ENCODE measurements around the gene TRRAP. TPM values are rescaled to one million over a fixed set of nuclear protein-coding genes. Genes with fewer than 3 reads are reported as not detected.

The TRRAP gene
- polyA plus RNA-seq, 1 donor (not counting 4 experiments of a cell fraction or from before 2014, with no cell fraction given) = 6.1 TPM

DNA sequence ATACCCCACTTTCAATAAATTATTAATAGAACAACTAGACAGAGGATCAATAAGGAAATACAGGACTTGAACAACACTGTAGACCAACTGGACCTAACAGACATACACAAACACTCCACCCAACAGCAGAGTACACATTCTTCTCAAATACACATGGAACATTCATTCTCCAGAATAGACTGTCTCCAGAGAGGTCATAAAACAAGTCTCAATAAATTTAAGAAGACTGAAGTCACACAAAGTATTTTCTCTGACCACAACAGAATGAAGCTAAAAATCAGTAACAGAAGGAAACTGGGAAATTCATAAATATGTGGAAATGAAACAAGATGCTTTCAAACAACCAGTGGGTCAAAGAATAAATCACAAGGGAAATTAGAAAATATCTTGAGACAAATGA, 145.7 kb downstream of the TRRAP start:
- Histone ChIP-seq H4K20me1 (ENCODE audit: control insufficient read depth, extremely low read depth, insufficient read depth, low read length) (no peaks in the 10 kb centered on the region), H2AFZ (ENCODE audit: control insufficient read depth, low read length) (no peak overlapping the region), H3K9ac (ENCODE audit: control insufficient read depth, extremely low read depth, insufficient read depth, low read length) (no peak overlapping the region), H3K4me3 (ENCODE audit: control insufficient read depth in 2 of 3, extremely low read depth in 1 of 3, insufficient read depth in 2 of 3, low read depth in 1 of 3, low read length in 3 of 3) (no peak overlapping the region), H3K36me3 (ENCODE audit: control insufficient read depth in 2 of 2, extremely low read depth in 1 of 2, insufficient read depth in 2 of 2, low read length in 2 of 2) (peaks cover 8 to 18% of the 10 kb centered on the region in 2 experiments), H3K9me3 (ENCODE audit: control insufficient read depth, low read depth, low read length) (no peaks in the 10 kb centered on the region), H3K4me2 (ENCODE audit: control insufficient read depth, extremely low read depth, insufficient read depth, low read depth, low read length) (no peak overlapping the region), H3K27me3 (ENCODE audit: control insufficient read depth, extremely low read depth, insufficient read depth, low read length) (no peaks in the 10 kb centered on the region), H3K9me1 (ENCODE audit: control insufficient read depth, extremely low read depth, insufficient read depth, low read length) (no peaks in the 10 kb centered on the region), H3K4me1 (ENCODE audit: control insufficient read depth, extremely low read depth, insufficient read depth, low read length) (no peaks in the 10 kb centered on the region), H3K27ac (ENCODE audit: control insufficient read depth, insufficient read depth, low read length) (no peak overlapping the region), H3K79me2 (ENCODE audit: control insufficient read depth, insufficient read depth, low read length) (no peaks in the 10 kb centered on the region)
- TF ChIP-seq, protein P1, sequence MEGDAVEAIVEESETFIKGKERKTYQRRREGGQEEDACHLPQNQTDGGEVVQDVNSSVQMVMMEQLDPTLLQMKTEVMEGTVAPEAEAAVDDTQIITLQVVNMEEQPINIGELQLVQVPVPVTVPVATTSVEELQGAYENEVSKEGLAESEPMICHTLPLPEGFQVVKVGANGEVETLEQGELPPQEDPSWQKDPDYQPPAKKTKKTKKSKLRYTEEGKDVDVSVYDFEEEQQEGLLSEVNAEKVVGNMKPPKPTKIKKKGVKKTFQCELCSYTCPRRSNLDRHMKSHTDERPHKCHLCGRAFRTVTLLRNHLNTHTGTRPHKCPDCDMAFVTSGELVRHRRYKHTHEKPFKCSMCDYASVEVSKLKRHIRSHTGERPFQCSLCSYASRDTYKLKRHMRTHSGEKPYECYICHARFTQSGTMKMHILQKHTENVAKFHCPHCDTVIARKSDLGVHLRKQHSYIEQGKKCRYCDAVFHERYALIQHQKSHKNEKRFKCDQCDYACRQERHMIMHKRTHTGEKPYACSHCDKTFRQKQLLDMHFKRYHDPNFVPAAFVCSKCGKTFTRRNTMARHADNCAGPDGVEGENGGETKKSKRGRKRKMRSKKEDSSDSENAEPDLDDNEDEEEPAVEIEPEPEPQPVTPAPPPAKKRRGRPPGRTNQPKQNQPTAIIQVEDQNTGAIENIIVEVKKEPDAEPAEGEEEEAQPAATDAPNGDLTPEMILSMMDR (optimal IDR thresholded peaks at IDR 0.05 in 1 of 3, IDR thresholded peaks at IDR 0.05 in 1 of 3, conservative IDR thresholded peaks at IDR 0.05 in 1 of 3; ENCODE audit: extremely low read depth in 1 of 3, insufficient read depth in 2 of 3, low read length in 3 of 3) = no peak
- dilution Hi-C loops (cut with MboI; ENCODE audit: extremely low pct_ligation_motif_present, low sequenced_read_pairs) = no loop called here
- FAIRE-seq = no peak
- no peak for DNase-seq (ENCODE audit: low read depth, low spot score)

DNA sequence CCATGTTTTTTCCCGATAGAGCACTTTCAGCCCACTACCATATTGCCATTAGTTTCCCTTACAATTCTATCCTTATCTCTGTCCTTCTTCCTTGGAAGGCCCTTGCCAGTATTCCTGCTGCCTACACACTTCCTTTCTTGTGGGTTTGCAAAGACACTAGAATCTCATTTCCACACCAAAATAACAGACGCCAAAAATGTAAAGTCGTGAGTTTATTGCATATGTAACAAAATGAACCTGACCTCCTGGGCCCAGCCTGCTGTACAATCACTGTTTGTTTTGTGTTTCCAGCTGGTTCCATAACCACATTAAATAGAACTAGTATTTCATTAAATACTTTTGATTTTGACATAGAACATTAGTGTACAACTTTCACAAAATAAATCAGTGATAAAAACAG, 148.9 kb downstream of the TRRAP start:
- no peak for FAIRE-seq
- peaks cover 23 to 27% of the 10 kb centered on the region in 2 experiments for H3K36me3 ChIP-seq (ENCODE audit: control insufficient read depth in 2 of 2, extremely low read depth in 1 of 2, insufficient read depth in 2 of 2, low read length in 2 of 2)
- dilution Hi-C loops (cut with MboI; ENCODE audit: extremely low pct_ligation_motif_present, low sequenced_read_pairs) = no loop called here

More for the DNA sequence above, 148.9 kb downstream of the TRRAP start:
- no peaks in the 10 kb centered on the region for H3K4me1 ChIP-seq (ENCODE audit: control insufficient read depth, extremely low read depth, insufficient read depth, low read length)
- H3K9me3 ChIP-seq (ENCODE audit: control insufficient read depth, low read depth, low read length) = no peaks in the 10 kb centered on the region
- H3K9me1 ChIP-seq (ENCODE audit: control insufficient read depth, extremely low read depth, insufficient read depth, low read length) = no peaks in the 10 kb centered on the region
- H3K27me3 ChIP-seq (ENCODE audit: control insufficient read depth, extremely low read depth, insufficient read depth, low read length) = no peaks in the 10 kb centered on the region
- H3K4me2 ChIP-seq (ENCODE audit: control insufficient read depth, extremely low read depth, insufficient read depth, low read depth, low read length) = no peak overlapping the region
- no peak overlapping the region for H2AFZ ChIP-seq (ENCODE audit: control insufficient read depth, low read length)
- TF ChIP-seq, protein P1 (optimal IDR thresholded peaks at IDR 0.05 in 1 of 3, IDR thresholded peaks at IDR 0.05 in 1 of 3, conservative IDR thresholded peaks at IDR 0.05 in 1 of 3; ENCODE audit: extremely low read depth in 1 of 3, insufficient read depth in 2 of 3, low read length in 3 of 3) = no peak
- TF ChIP-seq EZH2 (IDR thresholded peaks at IDR 0.05; ENCODE audit: low read length) = no peak
- DNase-seq (ENCODE audit: low read depth, low spot score) = no peak
- H3K79me2 ChIP-seq (ENCODE audit: control insufficient read depth, insufficient read depth, low read length) = no peaks in the 10 kb centered on the region
- H3K9ac ChIP-seq (ENCODE audit: control insufficient read depth, extremely low read depth, insufficient read depth, low read length) = no peak overlapping the region
- H3K27ac ChIP-seq (ENCODE audit: control insufficient read depth, insufficient read depth, low read length) = no peak overlapping the region
- H4K20me1 ChIP-seq (ENCODE audit: control insufficient read depth, extremely low read depth, insufficient read depth, low read length) = no peaks in the 10 kb centered on the region
- no peak overlapping the region for H3K4me3 ChIP-seq (ENCODE audit: control insufficient read depth in 2 of 3, extremely low read depth in 1 of 3, insufficient read depth in 2 of 3, low read depth in 1 of 3, low read length in 3 of 3)
